GM18517 (cell line): ENCODE measurements around the gene MASP2.
"Not testable (repeated sequence)": the region's sequence is repeated elsewhere in the genome, so short reads cannot be mapped to it uniquely, and the experiment has no call there.

Source experiments
- ATAC-seq: cut with Tn5 transposase; IDR thresholded peaks from one replicate; pipeline ENCODE4 v1.9.1; 2021; ENCODE audit warnings: mild to moderate bottlenecking, moderate library complexity; ENCODE audit not compliant: unreplicated experiment

The MASP2 gene

DNA sequence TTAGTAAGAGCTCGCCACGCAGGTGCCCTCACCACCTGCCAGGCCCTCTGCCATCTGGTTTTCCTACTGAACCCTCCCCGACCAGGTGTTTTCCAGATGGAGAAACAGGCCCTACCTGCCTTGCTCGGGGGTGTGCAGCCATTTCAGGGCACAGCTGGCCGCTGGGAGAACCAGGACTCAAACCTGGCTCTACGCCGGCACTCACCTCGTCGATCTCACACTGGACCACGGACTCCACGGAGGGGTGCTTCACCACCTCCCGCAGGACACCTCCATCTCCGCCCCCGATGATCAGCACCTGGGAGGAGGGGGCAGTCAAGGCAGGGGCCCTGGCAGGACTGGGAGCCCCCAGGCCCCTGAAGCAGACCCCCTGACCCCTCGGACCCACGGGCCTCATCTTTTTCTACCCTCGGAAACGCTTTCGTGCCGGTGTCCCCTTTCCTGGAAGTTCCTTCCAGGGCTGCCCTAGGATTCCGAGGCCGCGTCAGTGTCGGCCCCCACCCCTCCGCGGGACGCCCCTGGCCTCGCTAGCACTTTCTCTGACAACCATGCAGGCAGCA, 11.6 kb upstream of the MASP2 start:
- no peak for ATAC-seq

- no peak for ATAC-seq
Measured at GRCh38 chr1:11058026-11058425, 11.0 kb upstream of the MASP2 start.

DNA sequence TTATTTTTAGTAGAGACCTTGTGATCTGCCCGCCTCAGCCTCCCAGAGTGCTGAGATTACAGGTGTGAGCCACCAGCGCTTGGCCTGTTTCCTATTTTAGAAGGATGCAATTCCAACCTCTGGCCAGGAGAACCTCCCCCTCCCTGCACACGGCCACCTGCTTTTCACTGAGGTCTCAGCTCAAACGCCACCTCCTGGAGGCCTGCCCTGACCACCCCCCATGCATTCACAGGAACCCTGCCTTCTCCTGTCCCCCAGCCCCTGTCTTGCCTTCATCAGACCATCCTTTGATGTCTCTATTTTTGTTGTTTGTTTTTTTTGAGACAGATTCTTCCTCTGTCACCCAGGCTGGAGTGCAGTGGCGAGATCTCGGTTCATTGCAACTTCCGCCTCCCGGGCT, 10.4 kb upstream of the MASP2 start:
- ATAC-seq, result no peak

- no peak for ATAC-seq
Measured at GRCh38 chr1:11056504-11056903, 9.5 kb upstream of the MASP2 start.

GRCh38 chr1:11055676-11056075, 8.6 kb upstream of the MASP2 start:
- ATAC-seq, result no peak

DNA sequence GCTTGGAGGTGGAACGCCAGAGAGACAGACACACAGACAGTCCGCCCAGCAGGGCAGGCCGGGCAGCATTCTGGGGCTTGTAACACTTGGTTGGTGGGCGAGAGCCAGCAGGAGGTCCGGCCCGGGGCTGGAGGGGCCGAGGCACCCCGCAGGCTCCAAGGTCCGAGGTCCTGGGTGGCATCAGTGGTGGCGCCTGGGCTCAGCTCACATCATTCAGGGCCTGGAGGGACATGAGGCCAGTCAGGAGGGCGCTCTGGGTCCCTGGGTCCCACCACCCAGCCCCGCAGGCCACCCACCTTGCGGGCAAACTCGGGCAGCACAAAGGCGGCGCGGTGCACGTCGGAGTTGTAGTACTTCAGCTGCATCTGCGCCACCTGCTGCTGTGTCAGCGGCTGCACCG, 7.6 kb upstream of the MASP2 start:
- no peak for ATAC-seq

- ATAC-seq, result no peak
Measured at GRCh38 chr1:11054181-11054580, 7.1 kb upstream of the MASP2 start.

GRCh38 chr1:11053758-11054137, 6.7 kb upstream of the MASP2 start:
- no peak for ATAC-seq

DNA sequence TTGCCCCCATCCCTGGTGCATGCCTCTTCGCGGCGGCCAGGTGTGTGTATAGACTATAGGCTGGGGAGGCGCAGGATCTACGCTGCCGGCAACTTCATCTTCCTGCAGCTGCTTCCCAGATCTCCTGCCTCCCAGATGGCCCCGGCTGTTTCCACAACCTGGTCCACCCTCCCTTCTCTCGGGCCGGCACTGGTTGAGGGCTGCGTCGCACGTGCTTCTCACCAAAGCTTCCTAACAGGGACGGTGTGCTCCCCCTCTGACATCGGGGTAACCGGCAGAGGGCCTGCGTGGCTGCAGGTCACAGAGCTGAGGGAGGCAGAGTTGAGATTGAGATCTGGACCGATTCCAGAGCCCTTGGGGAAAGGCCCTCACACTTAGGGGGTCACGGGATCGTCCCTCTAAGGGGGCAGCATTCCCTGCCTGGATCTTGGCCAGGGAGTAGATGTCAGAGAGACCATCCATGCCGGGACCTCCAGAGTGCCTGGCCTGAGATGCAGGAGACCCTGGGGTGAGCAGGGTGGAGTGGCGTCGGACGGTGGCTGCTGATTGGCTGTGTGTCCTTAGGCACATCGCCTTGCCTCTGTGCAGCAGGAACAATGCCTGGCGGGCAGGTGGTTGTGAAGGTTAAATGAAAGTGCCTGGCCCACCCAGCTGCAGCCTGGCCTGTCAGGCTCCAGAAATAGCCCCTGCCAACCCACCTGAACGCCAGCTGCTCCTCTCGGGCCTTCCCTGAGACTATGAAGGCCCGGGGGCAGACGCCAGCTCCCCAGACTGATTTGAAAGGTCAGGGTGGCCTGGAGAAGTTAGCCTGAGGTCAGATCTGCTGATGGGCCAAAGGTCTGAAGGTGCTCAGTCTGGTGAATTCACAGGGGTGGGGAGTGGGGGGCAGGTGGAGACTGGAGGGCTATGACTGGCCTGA, 6.1 kb upstream of the MASP2 start:
- ATAC-seq, result no peak

DNA sequence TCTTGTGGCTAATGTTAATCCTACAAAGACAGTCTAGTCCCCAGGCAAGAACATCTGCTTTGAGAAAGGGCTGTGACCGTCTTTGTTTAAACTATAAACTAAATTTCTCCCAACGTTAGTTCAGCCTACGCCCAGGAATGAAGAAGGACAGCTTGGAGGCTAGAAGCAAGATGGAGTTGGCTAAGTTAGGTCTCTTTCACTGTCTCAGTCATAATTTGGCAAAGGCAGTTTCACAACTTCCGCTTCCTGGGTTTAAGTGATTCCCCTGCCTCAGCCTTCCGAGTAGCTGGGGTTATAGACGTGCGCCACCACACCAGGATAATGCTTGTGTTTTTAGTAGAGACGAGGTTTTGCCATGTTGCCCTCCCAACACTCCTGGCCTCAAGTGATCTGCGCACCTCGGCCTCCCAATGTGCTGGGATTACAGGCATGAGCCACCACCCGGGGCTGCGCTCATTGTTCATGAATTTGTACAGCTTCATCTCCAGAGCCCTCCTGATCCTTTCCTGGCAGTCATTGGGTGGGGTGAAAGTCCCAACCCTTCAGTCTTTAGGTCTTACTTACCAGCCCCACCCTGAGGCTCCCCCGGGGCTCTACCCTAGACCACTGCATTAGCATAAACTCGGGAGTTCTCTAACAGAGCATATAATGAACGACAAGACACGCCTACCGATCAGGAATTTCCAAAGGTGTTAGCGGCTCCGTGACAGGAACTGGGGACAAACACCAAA, 4.9 kb upstream of the MASP2 start:
- ATAC-seq, result no peak

GRCh38 chr1:11051121-11051520, 4.1 kb upstream of the MASP2 start:
- ATAC-seq, result not testable (repeated sequence)

DNA sequence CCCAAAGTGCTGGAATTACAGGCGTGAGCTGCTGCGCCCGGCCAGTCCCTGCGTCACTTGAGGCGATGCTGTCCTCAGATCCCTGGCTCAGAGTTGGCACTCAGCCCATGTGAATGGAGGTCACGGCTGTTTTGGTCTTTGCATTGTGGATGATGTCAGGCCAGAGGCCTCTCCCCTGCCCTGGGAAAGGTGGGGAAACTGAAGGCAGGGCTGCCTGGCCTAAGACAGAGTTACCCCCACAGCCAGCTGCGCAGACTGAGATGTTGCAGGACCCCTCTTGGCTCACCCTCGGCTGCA, 821 bp downstream of the MASP2 start:
- ATAC-seq, result no peak

GRCh38 chr1:11045428-11046269, 1.4 kb downstream of the MASP2 start:
- no peak for ATAC-seq

GRCh38 chr1:11044849-11045427, 2.1 kb downstream of the MASP2 start:
- ATAC-seq, result no peak

GRCh38 chr1:11044086-11044848, 2.8 kb downstream of the MASP2 start:
- ATAC-seq, result no peak

GRCh38 chr1:11042995-11043874, 3.8 kb downstream of the MASP2 start:
- no peak for ATAC-seq

DNA sequence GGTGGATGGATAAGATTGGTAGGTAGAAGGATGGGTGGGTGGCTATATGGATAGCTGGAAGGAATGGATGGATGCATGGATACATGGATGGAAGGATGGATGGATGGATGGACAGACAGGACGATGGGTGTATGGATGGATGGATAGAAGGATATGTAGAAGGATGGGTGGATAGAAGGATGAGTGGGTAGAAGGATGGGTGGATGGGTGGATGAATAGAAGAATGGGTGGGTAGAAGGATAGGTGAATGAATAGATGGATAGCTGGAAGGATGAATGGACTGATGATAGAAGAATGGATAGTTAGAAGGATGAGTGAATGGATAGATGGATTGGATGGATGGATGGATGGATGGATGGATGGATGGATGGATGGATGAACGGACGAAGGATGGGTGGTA, 5.0 kb downstream of the MASP2 start:
- ATAC-seq, result no peak

DNA sequence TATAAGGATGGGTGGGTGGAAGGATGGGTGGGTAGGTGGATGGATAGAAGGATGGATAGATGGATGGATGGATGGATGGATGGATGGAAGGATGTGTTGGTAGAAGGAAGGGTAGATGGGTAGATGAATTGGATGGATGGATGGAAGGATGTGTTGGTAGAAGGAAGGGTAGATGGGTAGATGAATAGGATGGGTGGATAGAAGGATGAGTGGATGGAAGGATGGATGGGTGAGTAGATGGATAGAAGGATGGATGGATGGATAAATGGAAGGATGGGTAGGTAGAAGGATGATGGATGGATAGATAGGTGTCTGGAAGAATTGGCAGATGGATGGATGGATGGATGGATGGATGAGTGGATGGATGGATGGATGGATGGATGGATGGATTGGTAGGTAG, 6.0 kb downstream of the MASP2 start:
- ATAC-seq, result no peak

DNA sequence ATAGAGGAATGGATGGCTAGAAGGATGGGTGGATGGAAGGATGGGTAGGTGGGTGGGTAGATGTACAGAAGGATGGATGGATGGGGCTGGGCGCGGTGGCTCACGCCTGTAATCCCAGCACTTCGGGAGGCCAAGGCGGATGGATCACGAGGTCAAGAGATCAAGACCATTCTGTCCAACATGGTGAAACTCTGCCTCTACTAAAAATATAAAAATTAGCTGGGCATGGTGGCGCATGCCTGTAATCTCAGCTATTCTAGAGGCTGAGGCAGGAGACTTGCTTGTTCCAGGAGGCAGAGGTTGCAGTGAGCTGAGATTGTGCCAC, 7.0 kb downstream of the MASP2 start:
- not testable (repeated sequence) for ATAC-seq
